ENCODE data around the gene RAE1.
A peak's percentile ranks its signal among the peaks of the same experiment; 100 is the strongest.

Gene RAE1, protein sequence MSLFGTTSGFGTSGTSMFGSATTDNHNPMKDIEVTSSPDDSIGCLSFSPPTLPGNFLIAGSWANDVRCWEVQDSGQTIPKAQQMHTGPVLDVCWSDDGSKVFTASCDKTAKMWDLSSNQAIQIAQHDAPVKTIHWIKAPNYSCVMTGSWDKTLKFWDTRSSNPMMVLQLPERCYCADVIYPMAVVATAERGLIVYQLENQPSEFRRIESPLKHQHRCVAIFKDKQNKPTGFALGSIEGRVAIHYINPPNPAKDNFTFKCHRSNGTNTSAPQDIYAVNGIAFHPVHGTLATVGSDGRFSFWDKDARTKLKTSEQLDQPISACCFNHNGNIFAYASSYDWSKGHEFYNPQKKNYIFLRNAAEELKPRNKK

DNA sequence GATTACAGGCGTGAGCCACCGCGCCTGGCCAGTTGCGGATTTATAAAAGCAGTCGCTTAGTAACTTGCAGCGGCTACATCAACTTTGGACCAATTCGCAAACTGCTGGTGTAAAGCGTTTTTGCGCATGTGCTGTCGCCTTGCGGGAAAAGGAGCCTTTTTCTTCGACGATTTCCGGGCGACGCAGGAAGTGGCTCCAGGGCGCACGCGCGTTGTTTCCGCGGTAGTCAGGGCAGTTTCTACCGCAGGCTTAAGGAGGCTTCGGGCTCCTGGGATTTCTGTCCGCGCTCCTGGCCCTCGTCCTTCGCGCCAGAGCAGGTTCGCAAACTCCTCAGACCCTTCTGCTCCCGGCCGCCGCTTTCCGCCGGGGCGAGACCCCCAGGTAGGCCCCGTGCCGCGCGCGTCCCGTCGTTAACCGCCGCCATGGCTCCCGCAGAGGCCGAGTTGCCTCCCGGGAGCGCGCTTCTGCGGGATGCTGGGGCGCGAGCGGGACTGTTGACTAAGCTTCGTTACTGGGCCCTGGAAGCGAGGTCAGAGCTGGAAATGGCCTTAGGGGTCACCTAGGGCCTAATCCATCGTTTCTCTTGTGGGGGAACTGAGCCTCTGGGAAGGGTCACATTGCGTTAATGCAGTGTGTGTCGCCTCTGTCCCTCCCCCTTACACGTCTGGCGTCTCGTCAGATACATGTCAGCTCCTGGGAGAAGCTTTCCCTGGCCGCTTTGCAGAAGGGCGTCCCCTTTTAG lies at the start of gene RAE1:
Gene RAE1, plus strand, starts transcription at position 214 of the 742 bp plus-strand sequence. CDS start 2,784 bp downstream, outside the sequence.
- DNase-seq (ENCODE audit: low read depth), result peak; percentile 94

DNA sequence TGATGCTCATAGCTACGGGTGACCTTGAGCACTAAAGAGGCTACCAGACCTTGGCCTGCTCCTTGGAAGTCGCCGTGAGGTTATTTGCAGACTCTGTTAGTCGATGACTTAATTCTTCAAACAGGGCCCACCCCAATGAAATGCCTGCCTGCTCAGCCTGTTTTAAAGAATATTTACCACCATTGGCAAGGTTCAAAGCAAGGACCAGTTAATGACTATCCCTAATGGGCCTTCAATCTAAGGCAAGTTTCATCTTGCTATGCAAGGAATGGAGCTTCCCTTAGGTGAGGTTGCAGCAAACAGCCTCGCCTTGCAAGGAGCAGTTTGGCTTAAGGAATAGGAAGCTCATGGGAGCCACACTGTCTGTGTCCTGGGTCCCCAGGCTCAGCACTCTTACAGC lies 44.3 kb upstream of the RAE1 start:
- DNase-seq (ENCODE audit: low read depth), result no peak

DNA sequence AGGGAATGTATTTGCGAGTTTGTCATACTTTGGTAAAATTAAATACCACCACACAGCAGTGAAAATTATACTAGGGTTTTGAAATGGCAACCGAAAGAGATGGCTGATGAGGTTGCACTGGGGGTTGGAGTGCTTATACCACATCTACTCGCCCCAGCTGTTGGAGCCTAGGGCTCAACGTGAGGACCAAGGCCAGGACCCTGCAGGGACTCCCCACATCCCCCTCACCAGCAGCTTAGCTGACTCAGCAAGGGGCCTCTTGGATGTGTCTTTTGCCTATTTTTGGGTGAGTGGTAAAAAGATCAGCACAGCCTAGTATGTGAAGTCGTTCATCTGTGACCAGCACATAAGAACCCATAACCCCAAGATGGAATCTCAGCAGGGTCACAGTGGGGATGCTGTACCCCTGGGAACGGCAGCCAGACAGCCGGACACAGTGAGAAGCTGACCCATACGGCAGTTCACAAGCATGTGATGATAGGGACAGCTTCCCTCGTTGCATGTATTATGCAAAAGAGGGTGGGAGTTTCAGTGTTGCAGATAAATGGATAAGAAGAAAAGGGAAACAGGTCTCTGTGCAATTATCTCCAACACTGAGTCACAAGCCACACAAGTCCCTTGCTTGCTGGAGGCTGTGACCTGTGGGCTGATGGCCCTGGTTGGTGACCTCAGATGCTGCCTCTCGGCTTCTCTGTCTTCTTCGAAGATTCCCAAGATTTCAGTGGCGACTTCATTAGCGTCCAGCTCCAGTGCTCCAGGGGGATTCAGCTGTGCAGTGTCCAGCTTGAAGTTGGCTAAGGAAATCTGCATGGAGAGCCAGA lies 42.4 kb upstream of the RAE1 start:
- no peak for DNase-seq (ENCODE audit: low read depth)

DNA sequence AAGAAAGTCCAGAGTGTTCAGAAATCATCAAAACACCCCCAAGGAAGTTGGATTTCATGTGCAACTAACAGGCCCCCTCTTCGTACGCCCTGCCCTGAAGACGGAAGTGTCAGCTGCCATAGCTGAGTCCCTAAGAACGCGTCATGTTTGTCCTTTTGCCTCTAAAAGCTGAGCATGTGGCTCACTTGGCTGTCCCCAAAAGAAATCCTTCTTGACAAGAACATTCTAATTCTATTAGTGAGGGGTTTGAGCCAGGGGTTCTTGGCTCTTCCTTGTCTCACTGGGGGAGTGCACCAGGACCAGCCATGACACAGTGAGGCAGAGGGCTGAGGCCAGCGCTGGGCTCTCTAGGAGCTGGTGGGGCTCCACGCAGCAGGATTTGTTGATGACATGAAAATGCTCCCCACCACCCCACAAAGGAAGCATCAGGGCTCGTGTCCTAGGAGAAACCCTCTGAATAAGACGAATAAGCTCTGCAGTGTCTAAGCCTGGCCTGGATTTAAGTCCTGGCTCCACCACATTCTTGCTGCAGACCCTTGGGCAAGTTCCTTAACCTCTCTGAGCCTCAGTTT lies 41.4 kb upstream of the RAE1 start:
- DNase-seq (ENCODE audit: low read depth), result no peak

DNA sequence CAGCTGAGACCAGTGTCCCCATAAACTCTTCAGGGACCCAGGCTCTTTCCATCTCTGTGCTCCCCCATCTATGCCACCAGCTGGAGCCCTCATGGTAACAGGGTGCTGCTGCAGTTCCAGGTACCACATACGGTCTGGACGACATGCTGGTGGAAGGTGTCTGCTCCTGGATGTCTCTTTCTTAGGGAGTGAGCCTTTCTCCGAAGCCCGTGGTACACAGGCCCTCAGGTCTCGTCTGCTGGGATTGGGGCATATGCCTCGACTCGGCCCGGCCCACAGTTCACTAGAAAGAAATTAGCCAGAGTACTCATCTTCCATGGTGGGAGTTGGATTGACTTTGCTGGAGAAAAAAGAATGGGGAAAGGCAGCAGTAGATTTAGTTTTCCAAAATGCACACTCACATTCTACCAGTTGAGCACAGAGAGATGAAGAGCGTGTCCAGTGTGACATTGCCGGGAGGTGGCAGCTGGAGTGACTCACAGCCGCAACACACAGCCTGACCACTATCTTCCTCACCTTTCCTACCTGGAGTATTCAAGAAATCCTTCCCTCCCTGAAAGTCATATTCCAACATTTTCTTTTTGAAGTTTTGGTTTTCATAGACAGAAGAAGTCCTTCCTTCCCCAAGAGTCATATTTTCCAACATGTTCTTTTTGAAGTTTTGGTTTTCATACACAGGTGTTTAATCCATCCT lies 40.1 kb upstream of the RAE1 start:
- no peak for DNase-seq (ENCODE audit: low read depth)

DNA sequence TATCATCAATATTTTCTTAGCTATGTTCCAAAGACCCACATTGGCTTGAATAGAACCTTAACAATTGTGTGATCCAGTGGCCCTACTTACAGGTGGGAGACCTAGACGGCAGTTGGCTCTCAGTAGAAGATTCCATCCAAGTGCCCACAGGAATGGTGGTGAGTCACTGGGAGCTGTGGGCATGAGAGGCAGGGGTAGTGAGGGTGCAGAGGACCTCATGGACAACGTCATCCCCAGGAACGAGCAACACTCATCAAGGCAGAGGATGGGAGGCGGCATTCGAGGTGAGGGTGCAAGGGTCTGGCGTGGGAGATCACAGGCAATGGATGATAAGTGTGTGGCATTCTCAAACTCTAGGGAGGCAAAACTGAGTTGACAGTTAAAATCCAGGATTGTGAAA lies 38.9 kb upstream of the RAE1 start:
- DNase-seq (ENCODE audit: low read depth), result no peak

DNA sequence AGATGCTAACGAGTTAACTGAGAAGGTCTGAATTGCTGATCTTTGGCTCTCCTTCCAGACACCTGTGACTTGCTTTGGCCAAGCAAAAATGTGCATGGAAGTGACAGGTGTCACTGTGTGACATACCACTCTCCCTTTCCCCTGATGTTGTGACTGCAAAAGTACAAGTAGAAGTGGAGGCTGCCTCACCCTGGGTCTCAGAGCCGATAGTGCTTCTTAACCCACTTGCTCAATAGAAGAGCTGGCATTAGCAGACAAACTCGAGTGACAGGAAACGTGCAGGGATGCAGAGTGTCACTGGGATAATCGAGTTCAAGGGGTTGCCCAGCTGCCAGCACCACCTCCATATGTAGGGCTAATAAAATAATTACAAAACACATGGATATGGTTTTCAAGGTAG lies 37.8 kb upstream of the RAE1 start:
- DNase-seq (ENCODE audit: low read depth), result no peak

DNA sequence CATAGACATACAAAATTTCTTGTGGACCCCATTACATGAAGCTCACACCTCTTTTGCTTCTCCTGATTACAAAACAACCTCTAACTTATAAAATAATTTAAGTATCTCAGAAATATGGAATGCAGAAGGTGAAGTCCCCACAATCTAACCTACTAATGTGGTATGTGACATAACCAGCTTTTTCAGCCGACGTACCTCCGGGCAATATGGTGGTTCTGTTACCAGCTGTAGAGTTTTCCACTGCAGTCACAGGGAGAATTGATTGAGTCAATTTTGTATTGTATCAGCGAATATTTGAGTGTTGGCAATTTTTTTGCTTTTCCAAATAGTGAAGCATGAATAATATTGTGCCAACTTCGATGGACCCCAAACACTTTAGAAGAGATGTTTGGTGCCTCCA lies 37.1 kb upstream of the RAE1 start:
- DNase-seq (ENCODE audit: low read depth), result no peak

DNA sequence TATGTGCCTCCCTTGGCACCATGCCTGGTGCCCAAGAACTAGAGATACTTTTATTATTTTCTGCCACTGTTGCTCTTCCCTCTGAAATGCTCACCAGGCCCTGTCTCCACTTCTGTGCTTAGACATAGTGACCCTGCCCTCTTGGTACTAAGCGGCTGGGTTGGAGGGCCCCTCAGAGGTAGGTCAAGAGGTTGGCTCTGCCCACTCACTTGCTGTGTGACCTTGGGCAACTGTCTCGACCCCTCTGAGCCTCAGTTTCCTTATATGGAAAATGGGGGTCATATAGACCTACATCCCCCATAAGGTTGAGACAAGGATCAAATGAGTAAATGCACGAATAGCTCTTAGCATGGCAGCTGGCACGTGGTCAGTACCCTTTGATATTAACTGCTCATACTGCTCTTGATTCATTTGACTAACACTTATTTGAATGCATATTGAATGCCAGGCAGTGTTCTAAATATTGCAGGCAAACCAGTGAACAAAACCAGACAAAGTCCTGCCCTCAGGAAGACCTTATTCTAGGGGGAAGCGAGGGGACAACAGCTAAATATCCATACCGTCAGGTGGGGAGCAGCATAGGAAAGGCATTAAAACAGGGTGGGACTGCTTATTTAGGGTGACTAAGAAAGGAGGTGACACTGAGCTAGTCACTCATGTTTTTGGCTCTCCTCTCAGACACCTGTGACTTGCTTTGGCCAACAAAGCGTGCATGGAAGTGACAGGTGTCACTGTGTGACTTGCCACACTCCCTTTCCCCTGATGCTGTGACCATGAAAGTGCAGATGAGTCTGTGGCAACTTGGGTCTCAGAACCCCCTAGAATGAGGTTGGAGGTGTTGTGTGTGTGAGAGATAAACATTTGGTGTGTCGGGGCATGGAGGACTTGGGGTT lies 35.7 kb upstream of the RAE1 start:
- DNase-seq (ENCODE audit: low read depth), result no peak

DNA sequence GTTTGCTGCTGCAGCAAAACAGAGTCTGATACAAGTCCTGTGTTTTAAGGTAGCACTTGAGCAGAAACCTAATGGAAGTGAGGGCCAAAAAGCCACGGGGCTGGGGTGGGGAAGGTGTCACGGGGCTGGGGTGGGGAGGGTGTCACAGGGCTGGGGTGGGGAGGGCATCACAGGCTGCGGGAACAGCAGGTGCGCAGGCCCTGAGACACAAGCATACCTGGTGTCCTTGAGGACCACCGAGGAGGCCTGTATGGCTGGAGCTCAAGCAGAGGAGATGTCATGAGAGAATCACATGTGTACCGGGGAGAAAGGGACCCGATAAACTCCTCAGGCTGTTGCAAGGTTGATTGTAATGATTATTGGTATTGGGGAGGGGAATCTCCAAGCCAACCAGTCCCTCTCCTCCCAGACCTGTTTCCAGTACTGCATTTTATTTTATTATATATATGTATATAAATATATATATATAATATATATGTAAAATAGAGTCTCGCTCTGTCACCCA lies 35.0 kb upstream of the RAE1 start:
- no peak for DNase-seq (ENCODE audit: low read depth)

DNA sequence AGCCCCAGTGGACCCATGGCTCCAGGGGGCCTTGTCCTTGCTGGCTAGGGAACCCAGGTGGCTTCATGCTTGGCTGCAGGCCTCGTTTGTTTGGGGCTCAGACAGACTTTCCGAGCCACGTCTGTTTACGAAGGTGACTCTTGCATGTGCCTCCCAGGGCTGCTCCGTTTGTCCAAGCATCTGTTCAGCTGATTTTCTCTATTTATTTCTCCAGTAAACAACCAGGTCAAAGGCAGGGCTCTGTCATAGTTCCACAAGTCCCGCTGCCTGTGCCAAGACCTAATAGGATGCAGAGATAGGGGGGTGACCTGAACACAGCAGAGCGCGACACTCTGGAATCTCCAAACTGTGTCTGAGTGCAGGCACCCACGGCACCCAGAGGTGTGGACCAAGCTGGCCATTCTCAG lies 34.3 kb upstream of the RAE1 start:
- DNase-seq (ENCODE audit: low read depth), result no peak

DNA sequence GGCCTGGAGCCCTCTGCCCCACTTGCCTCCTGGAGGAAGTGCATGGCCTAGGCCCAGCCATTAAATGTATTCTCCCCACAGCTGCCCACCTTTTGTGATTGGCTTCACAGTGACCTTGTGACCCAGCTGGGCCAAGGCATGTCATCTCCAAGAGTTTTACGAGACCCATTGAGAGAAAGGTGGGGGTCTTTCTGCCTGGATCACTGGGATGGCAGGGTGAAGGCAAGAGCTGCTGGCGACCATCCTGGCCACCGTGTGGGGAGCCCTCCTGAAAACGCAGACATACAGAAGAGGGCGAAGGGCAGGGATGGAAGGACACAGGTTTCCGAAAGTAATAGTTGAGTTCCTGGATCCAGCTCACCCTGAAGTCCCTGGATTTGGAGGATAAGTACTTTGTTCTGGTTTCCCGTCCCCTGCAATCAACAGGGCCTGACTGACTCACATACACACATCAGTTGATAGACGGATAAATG lies 33.7 kb upstream of the RAE1 start:
- DNase-seq (ENCODE audit: low read depth), result no peak

DNA sequence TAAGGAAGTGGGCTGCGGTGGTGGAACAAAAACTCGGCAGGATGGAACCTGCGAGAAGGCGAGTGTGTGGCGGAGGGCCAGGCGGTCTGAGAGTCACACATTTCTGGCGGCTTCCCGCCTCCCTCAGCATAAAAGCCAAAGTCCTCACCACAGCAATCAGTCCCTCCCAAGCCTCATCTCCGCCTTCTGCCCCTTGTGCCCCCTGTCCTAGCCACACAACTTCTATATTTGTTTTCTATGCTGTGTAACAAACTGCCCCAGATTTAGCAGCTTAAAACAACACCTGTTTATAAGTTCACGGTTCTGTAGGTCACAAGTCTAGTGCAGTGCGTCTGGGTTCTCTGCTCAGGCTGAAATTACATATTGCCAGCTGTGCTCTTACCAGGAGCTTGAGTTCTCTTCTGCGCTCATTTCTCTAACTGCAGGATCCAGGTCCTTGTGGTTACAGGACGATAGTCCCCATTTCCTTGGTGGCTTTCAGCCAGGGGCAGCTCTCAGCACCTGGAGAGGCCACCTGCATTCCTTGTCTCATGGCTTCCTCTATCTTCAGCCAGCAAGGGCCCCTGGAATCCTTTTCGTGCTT lies 33.2 kb upstream of the RAE1 start:
- DNase-seq (ENCODE audit: low read depth), result no peak

DNA sequence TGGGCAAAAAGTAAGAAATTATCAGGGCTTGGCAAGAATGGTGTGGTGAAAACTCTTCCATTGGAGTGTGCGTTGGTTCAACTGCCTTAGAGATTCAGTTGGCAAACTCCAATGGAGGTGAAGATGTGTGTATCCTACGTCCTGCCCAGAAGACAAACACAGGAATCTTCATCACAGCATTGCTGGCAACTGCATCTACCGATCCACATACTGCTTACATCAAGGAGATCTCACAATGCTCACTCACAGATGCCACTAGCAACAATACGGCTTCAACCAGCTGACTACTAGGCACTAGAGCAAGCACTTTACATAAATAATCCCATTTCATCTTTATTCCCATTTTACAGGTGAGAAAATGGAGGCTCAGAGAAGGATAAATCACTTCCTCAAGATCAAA lies 31.5 kb upstream of the RAE1 start:
- no peak for DNase-seq (ENCODE audit: low read depth)

DNA sequence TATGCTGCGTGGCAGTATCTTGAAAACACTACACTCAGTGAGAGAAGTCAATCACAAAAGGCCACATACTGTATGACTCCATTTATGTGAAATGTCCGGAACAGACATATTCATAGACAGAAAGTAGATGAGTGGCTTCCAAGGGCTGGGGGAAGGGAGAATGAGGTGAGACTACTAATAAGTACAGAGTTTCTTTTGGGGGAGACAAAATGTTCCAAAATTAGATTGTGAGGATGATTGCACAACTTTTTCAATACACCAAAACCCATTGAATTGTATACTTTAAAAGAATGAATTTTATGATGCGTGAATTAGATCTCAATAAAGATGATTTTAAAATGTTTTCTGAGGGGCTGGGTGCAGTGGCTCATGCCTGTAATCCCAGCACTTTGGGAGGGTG lies 30.7 kb upstream of the RAE1 start:
- DNase-seq (ENCODE audit: low read depth), result no peak

DNA sequence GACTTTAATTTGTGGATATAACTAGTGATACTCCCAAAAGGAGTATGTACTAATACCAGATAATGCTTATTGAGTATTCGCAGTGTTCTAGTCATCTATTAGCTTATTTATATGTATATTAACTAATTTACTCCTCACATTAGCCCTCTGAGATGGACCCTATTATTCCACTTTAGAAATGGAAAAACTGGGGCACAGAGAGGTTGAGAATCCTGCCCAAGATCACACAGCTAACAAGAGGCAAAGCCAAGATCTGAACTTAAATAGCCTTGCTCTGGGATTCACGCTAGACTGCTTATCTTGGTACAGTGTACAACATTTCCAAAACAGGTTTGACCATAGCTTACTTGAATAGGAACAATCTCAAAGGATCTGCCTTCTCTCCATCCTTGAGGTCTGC lies 29.9 kb upstream of the RAE1 start:
- DNase-seq (ENCODE audit: low read depth), result no peak

DNA sequence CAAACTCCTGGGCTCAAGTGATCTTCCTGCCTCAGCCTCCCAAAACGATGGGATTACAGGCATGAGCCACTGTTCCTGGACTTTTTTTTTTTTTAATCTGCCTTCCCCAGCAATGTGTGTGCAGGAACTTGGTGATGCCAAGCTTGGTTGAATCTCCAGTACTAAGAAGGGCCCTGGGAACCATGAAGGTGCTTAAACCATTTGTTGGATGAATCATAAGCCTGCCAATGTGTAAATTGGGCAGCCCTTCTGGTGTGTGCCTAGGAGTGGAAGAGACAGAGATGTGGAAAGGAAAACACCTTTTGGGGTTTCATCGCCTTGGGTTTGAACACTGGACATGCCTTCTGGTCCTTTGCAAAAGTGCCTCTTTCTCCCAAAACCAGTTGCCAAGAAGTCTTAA lies 28.6 kb upstream of the RAE1 start:
- no peak for DNase-seq (ENCODE audit: low read depth)

DNA sequence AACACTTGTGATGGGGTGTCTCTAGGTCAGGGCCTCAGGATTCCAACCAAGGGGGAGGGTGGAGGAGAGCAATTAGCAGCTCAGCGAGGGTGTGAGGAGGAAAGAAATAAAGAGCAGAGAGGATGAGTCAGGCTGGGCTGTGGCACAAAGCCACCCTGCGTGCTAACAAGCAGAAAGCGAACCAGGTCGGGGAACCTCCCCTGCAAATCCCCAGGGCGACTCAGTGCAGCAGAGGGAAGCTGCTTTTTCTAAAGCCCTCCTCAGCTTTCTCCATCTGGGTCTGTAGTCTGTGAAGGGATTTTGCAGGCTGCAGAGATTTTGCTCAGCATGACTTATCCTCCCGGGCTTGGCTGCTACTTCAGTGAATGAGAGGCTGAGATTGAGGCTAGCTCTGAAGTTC lies 28.0 kb upstream of the RAE1 start:
- peak; percentile 34 for DNase-seq (ENCODE audit: low read depth)

DNA sequence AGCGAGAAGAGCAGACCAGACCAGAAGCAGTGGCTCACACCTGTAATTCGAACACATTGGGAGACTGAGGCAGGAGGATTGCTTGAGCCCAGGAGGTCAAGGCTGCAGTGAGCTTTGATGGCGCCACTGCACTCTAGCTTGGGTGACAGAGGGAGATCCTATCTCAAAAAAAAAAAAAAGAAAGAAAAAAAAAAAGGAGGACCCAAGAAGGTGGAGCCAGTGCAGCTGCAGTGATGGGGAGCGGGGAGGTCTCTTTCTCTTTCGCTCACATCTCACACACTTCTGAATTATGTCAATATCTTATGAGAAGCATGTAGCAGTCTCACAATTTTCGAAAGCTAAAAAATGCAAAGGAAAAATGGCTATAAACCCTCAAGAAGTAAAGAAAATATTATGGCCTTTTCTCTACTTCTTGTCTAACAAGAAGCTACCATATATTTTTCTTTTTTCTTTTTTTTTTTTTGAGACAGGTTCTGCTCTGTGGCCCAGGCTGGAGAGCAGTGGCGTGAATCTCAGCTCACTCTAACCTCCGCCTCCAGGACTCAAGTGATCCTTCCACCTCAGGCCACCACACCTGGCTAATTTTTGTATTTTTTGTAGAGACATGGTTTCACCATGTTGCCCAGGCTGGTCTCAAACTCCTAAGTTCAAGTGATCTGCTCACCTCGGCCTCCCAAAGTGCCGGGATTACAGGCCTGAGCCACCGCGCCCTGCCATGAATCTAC lies 25.3 kb upstream of the RAE1 start:
- DNase-seq (ENCODE audit: low read depth), result no peak
